DND-41 (cell line): ENCODE measurements around the gene GGTA1.

Source experiments
- EZH2 ChIP-seq: IDR thresholded peaks from 3 replicates; pipeline ENCODE4 v1.6.1; 2012; ENCODE audit warnings: borderline replicate concordance, low read depth, mild to moderate bottlenecking, moderate library complexity, low read length, inconsistent platforms; ENCODE audit not compliant: severe bottlenecking
- TF ChIP-seq, protein P1 (sequence below): IDR thresholded peaks from 2 replicates; pipeline ENCODE4 v1.5.1; 2012; ENCODE audit warnings: borderline replicate concordance, low read length, moderate library complexity, mild to moderate bottlenecking; ENCODE audit not compliant: poor library complexity, severe bottlenecking; ENCODE audit errors: extremely low read depth

GRCh38 chr9:121542025-121542424, 42.4 kb upstream of the GGTA1 start:
- TF ChIP-seq EZH2 = no peak
- TF ChIP-seq, protein P1, sequence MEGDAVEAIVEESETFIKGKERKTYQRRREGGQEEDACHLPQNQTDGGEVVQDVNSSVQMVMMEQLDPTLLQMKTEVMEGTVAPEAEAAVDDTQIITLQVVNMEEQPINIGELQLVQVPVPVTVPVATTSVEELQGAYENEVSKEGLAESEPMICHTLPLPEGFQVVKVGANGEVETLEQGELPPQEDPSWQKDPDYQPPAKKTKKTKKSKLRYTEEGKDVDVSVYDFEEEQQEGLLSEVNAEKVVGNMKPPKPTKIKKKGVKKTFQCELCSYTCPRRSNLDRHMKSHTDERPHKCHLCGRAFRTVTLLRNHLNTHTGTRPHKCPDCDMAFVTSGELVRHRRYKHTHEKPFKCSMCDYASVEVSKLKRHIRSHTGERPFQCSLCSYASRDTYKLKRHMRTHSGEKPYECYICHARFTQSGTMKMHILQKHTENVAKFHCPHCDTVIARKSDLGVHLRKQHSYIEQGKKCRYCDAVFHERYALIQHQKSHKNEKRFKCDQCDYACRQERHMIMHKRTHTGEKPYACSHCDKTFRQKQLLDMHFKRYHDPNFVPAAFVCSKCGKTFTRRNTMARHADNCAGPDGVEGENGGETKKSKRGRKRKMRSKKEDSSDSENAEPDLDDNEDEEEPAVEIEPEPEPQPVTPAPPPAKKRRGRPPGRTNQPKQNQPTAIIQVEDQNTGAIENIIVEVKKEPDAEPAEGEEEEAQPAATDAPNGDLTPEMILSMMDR = no peak
